H1 (cell line): ENCODE results near the gene FTSJ3. TPM values are rescaled to one million over a fixed set of nuclear protein-coding genes. Genes with fewer than 3 reads are reported as not detected.

ENCODE experiments used
- BCL11A ChIP-seq, 2 experiments: IDR thresholded peaks; one replicate each; pipeline ENCODE4 v1.6.1; 2011; ENCODE audit warnings: low read depth in 2 of 2, low read length in 2 of 2, mild to moderate bottlenecking in 2 of 2
- CEBPB ChIP-seq: IDR thresholded peaks from 2 replicates; pipeline ENCODE4 v1.6.1; 2012; ENCODE audit warnings: low read depth, low read length
- CHD2 ChIP-seq: IDR thresholded peaks from 2 replicates; pipeline ENCODE4 v1.6.1; 2012; ENCODE audit warnings: low read length, improper control_type of control experiment
- EGR1 ChIP-seq: IDR thresholded peaks from 2 replicates; pipeline ENCODE4 v1.6.1; 2011; ENCODE audit warnings: low read depth, low read length, borderline replicate concordance
- EP300 ChIP-seq, 2 experiments: IDR thresholded peaks; 1 replicate in 1 of 2; 2 replicates in 1 of 2; pipeline ENCODE4 v1.6.1; 2011 to 2012; ENCODE audit warnings: low read depth in 2 of 2, low read length in 2 of 2, mild to moderate bottlenecking in 2 of 2, borderline replicate concordance in 1 of 2, inconsistent platforms in 1 of 2, moderate library complexity in 1 of 2
- HDAC2 ChIP-seq, 2 experiments: fragments of 300-600 bp in 1 of 2; sonication (generic) in 1 of 2; IDR thresholded peaks; 2 replicates each; pipeline ENCODE4 v1.6.1; 2011 to 2012; ENCODE audit warnings: low read depth in 2 of 2, low read length in 2 of 2, mild to moderate bottlenecking in 2 of 2, moderate library complexity in 2 of 2, borderline replicate concordance in 1 of 2, inconsistent platforms in 1 of 2
- JUND ChIP-seq: IDR thresholded peaks from 2 replicates; pipeline ENCODE4 v1.6.1; 2011; ENCODE audit warnings: mild to moderate bottlenecking, improper control_type of control experiment, low read length
- KDM1A ChIP-seq: fragments of 200-600, 300-600 bp; sonication (generic); IDR thresholded peaks from 2 replicates; pipeline ENCODE4 v1.7.1; 2016; ENCODE audit warnings: mild to moderate bottlenecking, low read length, borderline replicate concordance
- KDM4A ChIP-seq: IDR thresholded peaks from one replicate; pipeline ENCODE4 v1.7.1; 2012; ENCODE audit warnings: low read depth, mild to moderate bottlenecking, moderate library complexity, low read length, inconsistent platforms; ENCODE audit not compliant: severe bottlenecking
- KDM5A ChIP-seq: fragments of 200-600 bp; IDR thresholded peaks from 2 replicates; pipeline ENCODE4 v1.7.1; 2012; ENCODE audit warnings: mild to moderate bottlenecking, low read length, inconsistent platforms, mixed read lengths
- POLR2A ChIP-seq, 2 experiments: IDR thresholded peaks; 1 replicate in 1 of 2; 2 replicates in 1 of 2; pipeline ENCODE4 v1.6.1; 2011; ENCODE audit warnings: low read depth in 2 of 2, low read length in 2 of 2, mild to moderate bottlenecking in 2 of 2; ENCODE audit errors: control extremely low read depth in 1 of 2
- RBBP5 ChIP-seq: IDR thresholded peaks from 2 replicates; pipeline ENCODE4 v1.7.1; 2012; ENCODE audit warnings: low read depth, mild to moderate bottlenecking, inconsistent platforms, low read length, moderate library complexity, borderline replicate concordance
- RXRA ChIP-seq: IDR thresholded peaks from 2 replicates; pipeline ENCODE4 v1.6.1; 2011; ENCODE audit warnings: low read depth, mild to moderate bottlenecking, low read length, moderate library complexity; ENCODE audit not compliant: insufficient read depth
- SAP30 ChIP-seq: fragments of 300-600 bp; sonication (generic); IDR thresholded peaks from 2 replicates; pipeline ENCODE4 v1.7.1; 2012; ENCODE audit warnings: low read length, moderate library complexity, mild to moderate bottlenecking, inconsistent platforms; ENCODE audit not compliant: insufficient read depth, insufficient replicate concordance
- SIN3A ChIP-seq, 2 experiments: IDR thresholded peaks in 1 of 2; conservative IDR thresholded peaks in 1 of 2; 2 replicates each; pipeline ENCODE4 v1.6.1; 2011 to 2012; ENCODE audit warnings: low read length in 2 of 2, improper control_type of control experiment in 1 of 2, low read depth in 1 of 2, mild to moderate bottlenecking in 1 of 2
- SIX5 ChIP-seq: IDR thresholded peaks from 2 replicates; pipeline ENCODE4 v1.6.1; 2011; ENCODE audit warnings: mild to moderate bottlenecking, low read depth, low read length
- SP1 ChIP-seq: IDR thresholded peaks from 2 replicates; pipeline ENCODE4 v1.6.1; 2011; ENCODE audit warnings: low read depth, low read length
- SP4 ChIP-seq: IDR thresholded peaks from 2 replicates; pipeline ENCODE4 v1.6.1; 2012; ENCODE audit warnings: low read length, inconsistent platforms
- SRF ChIP-seq: IDR thresholded peaks from 2 replicates; pipeline ENCODE4 v1.6.1; 2011; ENCODE audit warnings: mild to moderate bottlenecking, low read depth, low read length, moderate library complexity
- SUZ12 ChIP-seq: fragments of 200-600 bp; sonication (generic); IDR thresholded peaks from 2 replicates; pipeline ENCODE4 v1.6.1; 2012; ENCODE audit warnings: mild to moderate bottlenecking, inconsistent platforms, low read length, moderate library complexity, mixed read lengths
- TAF1 ChIP-seq: IDR thresholded peaks from 2 replicates; pipeline ENCODE4 v1.6.1; 2011; ENCODE audit warnings: mild to moderate bottlenecking, low read depth, low read length
- TBP ChIP-seq: IDR thresholded peaks from 2 replicates; pipeline ENCODE4 v1.6.1; 2011; ENCODE audit warnings: low read depth, low read length, improper control_type of control experiment
- YY1 ChIP-seq: IDR thresholded peaks from 2 replicates; pipeline ENCODE4 v1.6.1; 2011; ENCODE audit warnings: low read depth, mild to moderate bottlenecking, low read length
- ZNF274 ChIP-seq: IDR thresholded peaks from 2 replicates; pipeline ENCODE4 v1.7.0; 2012; ENCODE audit warnings: low read length, borderline replicate concordance; ENCODE audit errors: extremely low read depth
- polyA plus RNA-seq, 7 experiments: library from polyadenylated mRNA; depleted of rRNA in 3 of 7; stranded (reverse) in 5 of 7; unstranded in 2 of 7; fragments of >200 nt in 5 of 7; fragments of 200-250 nt in 2 of 7; gene quantifications; 1 replicate in 5 of 7; 2 replicates in 1 of 7; 4 replicates in 1 of 7; pipeline versions ENCODE4 v1.2.1 to v1.2.3, GENCODE V29; 2011 to 2013; ENCODE audit warnings: missing spikeins in 2 of 7, mixed read lengths in 2 of 7
- total RNA-seq: library from RNA; stranded (reverse); fragmentation: NEBNext Ultra II Directional; extraction: Animal tissue kit (Norgen Biotek cat#: 25700); gene quantifications from 2 replicates; pipeline ENCODE4 v1.2.1, GENCODE V29; 2021

Gene FTSJ3
- total and polyA plus RNA-seq, 2 of the 8 experiments (the other 6 are each of a cell fraction or from before 2014, with no cell fraction given): 42.7 to 77.2 TPM

DNA sequence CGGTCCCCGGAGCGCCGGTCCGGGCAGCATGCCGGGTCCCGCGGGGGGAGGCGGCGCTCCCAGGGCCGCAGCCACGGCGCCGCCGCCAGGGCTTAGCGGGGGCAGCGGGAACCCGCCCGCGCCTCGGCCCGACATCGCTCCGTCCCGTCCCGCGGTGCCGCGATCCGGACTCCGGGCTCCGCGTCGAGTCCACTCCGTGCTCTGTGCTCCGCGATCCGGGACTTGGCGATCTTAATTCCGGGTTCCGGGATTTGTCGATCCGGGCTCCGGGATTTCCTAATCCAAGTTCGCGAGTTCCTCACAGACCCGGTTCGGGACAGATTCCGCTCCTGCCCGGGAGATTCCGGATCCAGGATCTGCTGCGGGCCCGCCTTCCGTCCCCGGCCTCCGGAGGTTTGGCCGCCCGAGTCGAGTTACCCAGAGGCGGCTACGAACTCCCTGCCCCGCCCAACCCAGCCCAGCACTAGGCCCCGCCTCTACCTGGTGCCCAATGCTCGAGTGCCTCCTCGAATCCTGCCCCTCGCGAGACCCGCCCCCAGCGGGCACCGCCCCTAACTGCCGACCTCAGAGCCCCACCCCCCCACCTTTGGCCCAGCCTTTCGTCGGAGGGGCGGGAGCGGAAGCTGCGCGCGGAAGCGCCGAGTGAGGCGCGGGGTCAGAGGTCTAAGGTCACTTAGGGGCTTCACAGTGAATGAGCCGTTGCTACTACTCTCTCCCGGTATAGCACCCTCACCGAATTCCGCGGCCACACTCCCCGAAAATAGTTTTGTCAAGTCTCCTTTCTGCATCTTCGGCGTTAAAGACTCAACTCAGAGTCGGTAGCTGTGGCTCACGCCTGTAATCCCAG is 15.3 kb upstream of the FTSJ3 start, which contains the start of gene SMARCD2 (continued):
- TF ChIP-seq KDM5A: no peak
- no peak for TF ChIP-seq KDM1A
- TF ChIP-seq YY1: peak; percentile 83
- TF ChIP-seq TAF1: peak; percentile 89
- no peak for TF ChIP-seq HDAC2 (IDR thresholded peaks at IDR 0.05; ENCODE audit: borderline replicate concordance in 1 of 2, low read depth in 2 of 2, low read length in 2 of 2)
- peak; percentile 95 for TF ChIP-seq CHD2
- TF ChIP-seq RBBP5: no peak
- TF ChIP-seq CEBPB: peak; percentile 57; the same call in 1 of the 2 replicates
- TF ChIP-seq ZNF274: no peak
- peak; percentile 76 for TF ChIP-seq TBP
- TF ChIP-seq BCL11A (IDR thresholded peaks at IDR 0.05; ENCODE audit: low read depth in 2 of 2, low read length in 2 of 2): no peak
- TF ChIP-seq JUND: peak; percentile 81
- TF ChIP-seq EGR1: peak; percentile 87
- TF ChIP-seq SIN3A (conservative IDR thresholded peaks at IDR 0.05 in 1 of 2, IDR thresholded peaks at IDR 0.05 in 1 of 2; ENCODE audit: low read depth in 1 of 2, low read length in 2 of 2): peak in 1 of 2 experiments; percentile 95; a peak in 3 of 4 replicates
- TF ChIP-seq EP300 (IDR thresholded peaks at IDR 0.05; ENCODE audit: borderline replicate concordance in 1 of 2, low read depth in 2 of 2, low read length in 2 of 2): peak in 1 of 2 experiments; percentile 89; a peak in 2 of 3 replicates
- TF ChIP-seq SUZ12: no peak
- peak; percentile 84 for TF ChIP-seq KDM4A
- peak; percentile 51 for TF ChIP-seq SRF
- TF ChIP-seq POLR2A (IDR thresholded peaks at IDR 0.05; ENCODE audit: control extremely low read depth in 1 of 2, low read depth in 2 of 2, low read length in 2 of 2): peak in 1 of 2 experiments; percentile 43; a peak in 1 of 3 replicates
- TF ChIP-seq RXRA: peak; percentile 93
- TF ChIP-seq SAP30: no peak
- TF ChIP-seq SP1: peak; percentile 100
- no peak; the same call in 1 of the 2 replicates for TF ChIP-seq SIX5
- TF ChIP-seq SP4: peak; percentile 91
